Raji (cell line): Measurements from ENCODE around the gene AFF3.

Experiments used
- POLR2A ChIP-seq: IDR thresholded peaks from 2 replicates; pipeline ENCODE4 v1.6.1; 2011; ENCODE audit warnings: low read depth, low read length, control low read depth; ENCODE audit not compliant: insufficient read depth

Gene AFF3

GRCh38 chr2:99939135-99939534, 203.3 kb downstream of the AFF3 start:
- TF ChIP-seq POLR2A = no peak

- TF ChIP-seq POLR2A = no peak
Measured at GRCh38 chr2:99938250-99938649, 204.1 kb downstream of the AFF3 start.

GRCh38 chr2:99936065-99936464, 206.3 kb downstream of the AFF3 start:
- no peak for TF ChIP-seq POLR2A

GRCh38 chr2:99935662-99936061, 206.7 kb downstream of the AFF3 start:
- TF ChIP-seq POLR2A = no peak

GRCh38 chr2:99933894-99934650, 208.3 kb downstream of the AFF3 start:
- no peak for TF ChIP-seq POLR2A

- no peak for TF ChIP-seq POLR2A
Measured at GRCh38 chr2:99928470-99929053, 213.8 kb downstream of the AFF3 start.

- TF ChIP-seq POLR2A = no peak
Measured at GRCh38 chr2:99926986-99927385, 215.4 kb downstream of the AFF3 start.

- no peak for TF ChIP-seq POLR2A
Measured at GRCh38 chr2:99925960-99926359, 216.4 kb downstream of the AFF3 start.

- TF ChIP-seq POLR2A = no peak
Measured at GRCh38 chr2:99922664-99923063, 219.7 kb downstream of the AFF3 start.

GRCh38 chr2:99921903-99922302, 220.5 kb downstream of the AFF3 start:
- TF ChIP-seq POLR2A = no peak

GRCh38 chr2:99918389-99918788, 224.0 kb downstream of the AFF3 start:
- no peak for TF ChIP-seq POLR2A

- TF ChIP-seq POLR2A = no peak
Measured at GRCh38 chr2:99915108-99915675, 227.2 kb downstream of the AFF3 start.

GRCh38 chr2:99911736-99912135, 230.7 kb downstream of the AFF3 start:
- TF ChIP-seq POLR2A = no peak

- TF ChIP-seq POLR2A = no peak
Measured at GRCh38 chr2:99910902-99911301, 231.5 kb downstream of the AFF3 start.

GRCh38 chr2:99905636-99906035, 236.8 kb downstream of the AFF3 start:
- TF ChIP-seq POLR2A = no peak

GRCh38 chr2:99905025-99905424, 237.4 kb downstream of the AFF3 start:
- no peak for TF ChIP-seq POLR2A
